Kidney (tissue), 14 donors: Measurements from ENCODE around the gene NUMB. TPM values are rescaled to one million over a fixed set of nuclear protein-coding genes. Genes with fewer than 3 reads are reported as not detected.
A peak's percentile ranks its signal among the peaks of the same experiment; 100 is the strongest.

ENCODE experiments used
- DNase-seq, 5 donors: peaks; one replicate each; pipeline ENCODE4 v3.0.0-alpha.2; 2013 to 2020
- FAIRE-seq: peaks from 2 replicates; lab custom pipeline; 2012; peaks lifted over from hg19 to GRCh38; lab: Jason Lieb, UNC
- H3K27ac ChIP-seq, 2 donors: one replicate each; pipeline ENCODE4 v1.7.0; 2013; ENCODE audit warnings: low read depth in 2 of 2, low read length in 2 of 2, inconsistent platforms in 1 of 2
- H3K27me3 ChIP-seq: one replicate; pipeline ENCODE4 v1.7.1; 2013; ENCODE audit warnings: low read length, inconsistent platforms; ENCODE audit not compliant: control insufficient read depth, insufficient read depth
- H3K36me3 ChIP-seq, 3 donors: one replicate each; pipeline versions ENCODE4 v1.7.0 to v1.7.1; 2013; ENCODE audit warnings: low read length in 3 of 3, control low read depth in 1 of 3, inconsistent platforms in 1 of 3; ENCODE audit not compliant: insufficient read depth in 3 of 3, control insufficient read depth in 2 of 3
- H3K4me1 ChIP-seq, 3 donors: one replicate each; pipeline versions ENCODE4 v1.7.0 to v1.7.1; 2013; ENCODE audit warnings: low read length in 3 of 3, inconsistent platforms in 1 of 3, low read depth in 1 of 3; ENCODE audit not compliant: control insufficient read depth in 2 of 3, insufficient read depth in 2 of 3
- H3K4me3 ChIP-seq, 3 donors: one replicate each; pipeline versions ENCODE4 v1.7.0 to v1.8.1; 2013; ENCODE audit warnings: low read length in 3 of 3, control low read depth in 1 of 3, inconsistent platforms in 1 of 3
- H3K9ac ChIP-seq, 3 donors: one replicate each; pipeline versions ENCODE4 v1.7.0 to v1.7.1; 2013; ENCODE audit warnings: low read length in 3 of 3, control low read depth in 1 of 3, inconsistent platforms in 1 of 3
- H3K9me3 ChIP-seq, 3 donors: one replicate each; pipeline versions ENCODE4 v1.7.0 to v1.7.1; 2013; ENCODE audit warnings: low read length in 3 of 3, control low read depth in 1 of 3, inconsistent platforms in 1 of 3; ENCODE audit not compliant: control insufficient read depth in 2 of 3, insufficient read depth in 1 of 3
- intact Hi-C: fragments of 100-400 bp; cut with DNase I; formaldehyde crosslinking; loops from one replicate; pipeline ENCODE4 v1.11.1; 2022
- polyA plus RNA-seq: library from polyadenylated mRNA; stranded (reverse); fragments of 350-450 nt; fragmentation: Illumina TruSeq; extraction: RNeasy Lipid Tissue Mini Kit (QIAGEN cat#74804); gene quantifications from one replicate; pipeline ENCODE4 v1.2.3, GENCODE V29; 2014; ENCODE audit warnings: low read depth, low replicate concordance; ENCODE audit not compliant: insufficient read depth
- total RNA-seq: library from RNA; stranded (reverse); fragmentation: NEBNext Ultra II Directional; extraction: Animal tissue kit (Norgen Biotek cat#: 25700); gene quantifications from one replicate; pipeline ENCODE4 v1.2.1, GENCODE V29; 2021
- TF ChIP-seq, protein P1 (sequence below): IDR thresholded peaks from 3 replicates; pipeline ENCODE4 v1.5.1; 2012; ENCODE audit warnings: mild to moderate bottlenecking, moderate library complexity, borderline replicate concordance; ENCODE audit not compliant: insufficient read depth; ENCODE audit errors: extremely low read depth
- donor health status: control.
- donor health status: control.
- donor health status: control.
- donor health status: control.
- donor health status: control.
- donor health status: DM: yes; HTN: yes; CAD: no.
- donor health status: Normal renal cell carcinoma (clear cell type).

The NUMB gene
- total and polyA plus RNA-seq, 2 donors from 2014 or later = 42.4 to 104 TPM

- DNase-seq = peak in 1 of 5 donors; percentile 54
These were observed 203.3 kb downstream of the NUMB start for GRCh38 chr14:73255005-73255400.

DNA sequence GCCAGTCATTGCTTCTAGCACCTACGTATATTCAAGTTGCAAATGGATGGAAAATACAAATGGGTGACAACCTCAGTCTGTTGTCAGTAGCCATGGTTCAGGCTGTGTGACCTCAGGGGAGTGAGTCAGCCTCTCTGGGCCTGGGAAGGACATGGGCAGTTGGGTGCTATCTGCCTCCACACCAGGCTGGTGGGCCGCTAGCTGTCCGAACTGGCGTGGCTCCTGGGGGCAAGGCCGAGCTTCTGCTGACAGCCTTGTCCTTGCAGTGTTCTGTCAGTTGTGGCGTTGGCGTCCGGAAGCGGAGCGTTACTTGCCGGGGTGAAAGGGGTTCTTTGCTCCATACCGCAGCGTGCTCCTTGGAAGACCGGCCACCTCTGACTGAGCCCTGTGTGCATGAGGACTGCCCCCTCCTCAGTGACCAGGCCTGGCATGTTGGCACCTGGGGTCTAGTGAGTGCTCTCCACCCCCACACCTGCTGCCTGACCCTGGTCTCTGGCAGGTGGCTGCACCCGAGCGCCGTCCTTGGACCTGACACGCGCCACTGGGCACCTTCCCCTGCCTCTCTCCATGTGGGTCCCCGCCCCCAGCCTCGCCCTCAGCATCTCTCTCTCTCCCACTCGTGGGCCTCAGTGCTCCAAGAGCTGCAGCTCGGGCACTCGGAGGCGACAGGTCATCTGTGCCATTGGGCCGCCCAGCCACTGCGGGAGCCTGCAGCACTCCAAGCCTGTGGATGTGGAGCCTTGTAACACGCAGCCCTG is 203.9 kb downstream of the NUMB start:
- intact Hi-C loops = no loop called here
- no peak overlapping the region for H3K4me3 ChIP-seq
- H3K4me1 ChIP-seq = peaks cover 0 to 4% (median 3%) of the 10 kb centered on the region in 3 donors
- TF ChIP-seq, protein P1, sequence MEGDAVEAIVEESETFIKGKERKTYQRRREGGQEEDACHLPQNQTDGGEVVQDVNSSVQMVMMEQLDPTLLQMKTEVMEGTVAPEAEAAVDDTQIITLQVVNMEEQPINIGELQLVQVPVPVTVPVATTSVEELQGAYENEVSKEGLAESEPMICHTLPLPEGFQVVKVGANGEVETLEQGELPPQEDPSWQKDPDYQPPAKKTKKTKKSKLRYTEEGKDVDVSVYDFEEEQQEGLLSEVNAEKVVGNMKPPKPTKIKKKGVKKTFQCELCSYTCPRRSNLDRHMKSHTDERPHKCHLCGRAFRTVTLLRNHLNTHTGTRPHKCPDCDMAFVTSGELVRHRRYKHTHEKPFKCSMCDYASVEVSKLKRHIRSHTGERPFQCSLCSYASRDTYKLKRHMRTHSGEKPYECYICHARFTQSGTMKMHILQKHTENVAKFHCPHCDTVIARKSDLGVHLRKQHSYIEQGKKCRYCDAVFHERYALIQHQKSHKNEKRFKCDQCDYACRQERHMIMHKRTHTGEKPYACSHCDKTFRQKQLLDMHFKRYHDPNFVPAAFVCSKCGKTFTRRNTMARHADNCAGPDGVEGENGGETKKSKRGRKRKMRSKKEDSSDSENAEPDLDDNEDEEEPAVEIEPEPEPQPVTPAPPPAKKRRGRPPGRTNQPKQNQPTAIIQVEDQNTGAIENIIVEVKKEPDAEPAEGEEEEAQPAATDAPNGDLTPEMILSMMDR = no peak
- H3K36me3 ChIP-seq = peaks cover 0 to 5% (median 0%) of the 10 kb centered on the region in 3 donors
- FAIRE-seq (no peak), DNase-seq (peak in 2 of 5 donors; percentile 44 to 66)
- H3K27me3 ChIP-seq = no peaks in the 10 kb centered on the region
- no peak overlapping the region for H3K27ac ChIP-seq
- H3K9ac ChIP-seq = no peak overlapping the region
- H3K9me3 ChIP-seq = no peaks in the 10 kb centered on the region

More at GRCh38 chr14:73255005-73255400, 203.3 kb downstream of the NUMB start:
- Histone ChIP-seq H3K4me1 (peaks cover 0 to 4% (median 3%) of the 10 kb centered on the region in 3 donors), H3K27me3 (no peaks in the 10 kb centered on the region), H3K9me3 (no peaks in the 10 kb centered on the region), H3K4me3 (no peak overlapping the region), H3K36me3 (peaks cover 0 to 5% (median 0%) of the 10 kb centered on the region in 3 donors), H3K9ac (no peak overlapping the region), H3K27ac (no peak overlapping the region)
- FAIRE-seq = no peak
- TF ChIP-seq, protein P1 = no peak
- intact Hi-C loops = no loop called here

- peaks cover 0 to 4% (median 3%) of the 10 kb centered on the region in 3 donors for H3K4me1 ChIP-seq
- TF ChIP-seq, protein P1 = no peak
- H3K9me3 ChIP-seq = no peaks in the 10 kb centered on the region
- intact Hi-C loops = no loop called here
- no peaks in the 10 kb centered on the region for H3K27me3 ChIP-seq
- peak in 2 of 5 donors; percentile 34 to 65 for DNase-seq
- no peak for FAIRE-seq
- no peak overlapping the region for H3K9ac ChIP-seq
- no peak overlapping the region for H3K27ac ChIP-seq
- H3K4me3 ChIP-seq = no peak overlapping the region
- peaks cover 0 to 5% (median 0%) of the 10 kb centered on the region in 3 donors for H3K36me3 ChIP-seq
These were observed 204.6 kb downstream of the NUMB start for GRCh38 chr14:73253721-73254120.
